ENCODE data around the gene CYP2A6.
"Not testable (repeated sequence)": the region's sequence is repeated elsewhere in the genome, so short reads cannot be mapped to it uniquely, and the experiment has no call there.

CYP2A6 gene

DNA sequence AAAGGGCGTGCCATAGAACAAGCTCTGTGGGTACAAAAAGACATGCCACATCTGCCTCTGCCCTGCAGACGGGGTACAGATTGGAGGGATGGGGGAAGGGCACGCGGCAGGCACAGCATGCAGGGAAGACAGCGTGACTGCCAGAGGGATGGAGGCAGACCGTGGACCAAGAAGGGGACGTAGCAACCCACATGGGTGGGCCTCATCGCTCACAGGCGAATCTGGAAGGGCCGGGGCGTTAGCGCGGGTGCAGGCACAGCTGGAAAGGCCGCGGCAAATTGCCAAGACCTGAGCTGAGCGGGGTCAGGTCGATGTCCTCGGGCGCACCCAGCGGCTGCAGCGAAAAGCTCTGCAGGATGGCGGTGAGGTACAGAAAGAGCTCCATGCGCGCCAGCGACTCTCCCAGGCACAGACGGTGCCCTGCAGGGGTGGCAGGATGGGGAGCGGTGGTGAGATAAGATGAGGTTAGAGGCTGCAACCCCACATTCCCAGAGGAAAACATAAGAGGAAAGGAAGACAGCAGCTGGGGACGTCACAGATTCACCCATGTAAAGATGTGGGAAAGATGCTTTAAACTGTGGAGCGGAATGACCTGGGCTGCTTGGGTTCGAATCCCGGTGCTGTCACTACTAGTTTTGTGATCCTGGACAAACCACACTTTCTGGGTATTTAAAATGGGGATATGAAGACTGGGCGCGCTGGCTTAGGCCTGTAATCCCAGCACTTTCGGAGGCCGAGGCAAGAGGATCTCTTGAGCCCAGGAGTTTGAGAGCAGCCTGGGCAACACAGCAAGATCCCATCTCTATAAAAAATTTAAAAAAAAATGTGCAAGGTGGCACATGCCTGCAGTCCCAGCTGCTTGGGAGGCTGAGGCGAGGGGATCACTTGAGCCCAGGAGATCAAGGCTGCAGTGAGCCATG is 31.5 kb downstream of the CYP2A6 start:
- DNase-seq = peak; percentile 71

DNA sequence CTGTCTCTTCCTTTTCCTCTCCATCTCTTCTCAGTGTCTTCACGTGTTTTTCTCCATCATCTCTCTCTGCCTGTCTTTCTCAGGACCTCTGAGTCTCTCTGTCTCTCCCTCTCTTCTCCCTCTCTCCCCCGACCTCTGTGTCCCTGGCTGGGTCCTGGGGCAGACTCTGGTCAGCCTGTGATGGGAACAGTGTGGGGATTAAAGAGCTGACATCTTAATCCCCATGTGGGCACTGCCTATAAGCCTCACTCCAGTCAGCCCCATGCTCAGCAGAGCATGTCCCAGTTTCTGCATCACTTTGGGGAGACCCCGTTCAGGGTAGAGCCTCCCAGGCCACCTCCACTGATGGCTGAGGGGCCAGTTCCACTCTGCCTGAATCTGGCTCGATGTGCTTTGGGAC is 35.0 kb downstream of the CYP2A6 start:
- DNase-seq = no peak

DNA sequence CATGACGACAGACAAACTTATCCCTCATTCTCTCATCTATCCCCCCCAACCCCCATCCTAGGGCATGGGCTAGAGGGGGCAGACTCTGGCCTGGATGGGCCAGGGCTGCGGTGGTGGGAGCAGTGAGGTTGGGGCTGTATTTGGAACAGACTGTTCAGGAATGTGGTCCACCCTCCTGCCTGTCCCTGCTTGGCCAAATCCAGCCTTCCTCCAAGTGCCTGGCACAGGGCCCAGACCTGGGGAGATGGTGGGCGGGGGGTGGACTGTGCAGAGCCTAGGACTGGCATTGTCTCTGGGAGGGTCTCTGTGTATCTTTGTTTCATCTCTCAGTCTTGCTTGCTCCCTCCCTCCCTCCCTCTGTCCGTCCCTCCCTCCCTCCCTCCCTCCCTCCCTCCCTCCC is 37.1 kb downstream of the CYP2A6 start:
- DNase-seq = no peak

DNA sequence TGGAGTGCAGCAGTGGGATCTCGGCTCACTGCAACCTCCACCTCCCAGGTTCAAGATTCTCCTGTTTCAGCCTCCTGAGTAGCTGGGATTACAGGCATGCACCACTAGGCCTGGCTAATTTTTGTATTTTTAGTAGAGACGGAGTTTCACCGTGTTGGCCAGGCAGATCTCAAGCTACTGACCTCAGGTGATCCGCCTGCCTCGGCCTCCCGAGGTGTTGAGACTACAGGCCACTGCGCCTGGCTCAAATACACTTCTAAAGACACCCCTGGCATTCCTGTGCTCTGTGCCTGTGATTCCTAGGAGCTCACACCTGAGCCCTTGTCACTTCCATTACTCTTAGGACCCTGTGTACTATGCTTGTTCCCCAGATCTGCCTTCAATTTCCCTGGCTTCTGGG is 37.7 kb downstream of the CYP2A6 start:
- not testable (repeated sequence) for DNase-seq

DNA sequence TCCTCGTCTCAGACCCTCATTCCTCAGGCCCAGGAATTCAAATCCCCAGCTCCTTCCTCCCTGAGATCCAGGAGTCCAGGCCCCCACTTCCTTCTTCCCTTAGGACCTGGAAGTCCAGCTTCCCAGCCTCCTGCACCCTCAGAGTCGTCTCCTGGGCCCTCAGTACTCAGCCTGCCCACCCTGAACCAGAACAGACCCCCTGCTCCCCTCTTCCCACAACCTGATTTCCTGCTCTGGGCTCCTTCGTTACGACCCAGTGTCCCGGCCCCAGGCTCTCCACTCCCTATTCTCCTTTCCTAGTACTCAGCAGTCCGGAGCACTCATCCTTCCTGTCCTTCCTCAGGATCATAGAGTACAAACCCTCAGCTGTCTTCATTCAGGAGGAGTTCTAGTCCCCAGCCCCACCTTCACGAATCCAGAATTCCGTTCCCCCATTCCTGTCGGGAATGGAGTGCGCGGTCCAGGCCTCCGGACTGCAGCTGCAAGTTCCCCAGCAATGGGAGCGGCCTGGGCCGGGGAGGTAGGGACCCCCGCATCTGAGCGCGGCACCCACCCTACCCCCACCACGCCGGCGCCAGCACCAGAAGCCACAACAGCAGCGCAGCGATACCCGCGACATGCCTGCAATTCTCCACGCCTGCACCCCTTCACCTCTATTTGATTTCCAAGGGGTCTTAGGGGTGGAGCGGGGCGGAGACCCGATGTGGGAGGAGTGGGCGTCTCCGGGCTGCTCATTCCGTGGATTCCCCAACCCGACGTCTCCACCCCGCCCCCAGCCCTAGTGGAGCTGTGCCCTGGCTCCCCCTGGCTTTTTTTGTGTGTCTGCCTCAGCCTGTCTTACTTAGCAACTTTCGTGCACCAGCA is 38.5 kb downstream of the CYP2A6 start:
- DNase-seq = no peak

DNA sequence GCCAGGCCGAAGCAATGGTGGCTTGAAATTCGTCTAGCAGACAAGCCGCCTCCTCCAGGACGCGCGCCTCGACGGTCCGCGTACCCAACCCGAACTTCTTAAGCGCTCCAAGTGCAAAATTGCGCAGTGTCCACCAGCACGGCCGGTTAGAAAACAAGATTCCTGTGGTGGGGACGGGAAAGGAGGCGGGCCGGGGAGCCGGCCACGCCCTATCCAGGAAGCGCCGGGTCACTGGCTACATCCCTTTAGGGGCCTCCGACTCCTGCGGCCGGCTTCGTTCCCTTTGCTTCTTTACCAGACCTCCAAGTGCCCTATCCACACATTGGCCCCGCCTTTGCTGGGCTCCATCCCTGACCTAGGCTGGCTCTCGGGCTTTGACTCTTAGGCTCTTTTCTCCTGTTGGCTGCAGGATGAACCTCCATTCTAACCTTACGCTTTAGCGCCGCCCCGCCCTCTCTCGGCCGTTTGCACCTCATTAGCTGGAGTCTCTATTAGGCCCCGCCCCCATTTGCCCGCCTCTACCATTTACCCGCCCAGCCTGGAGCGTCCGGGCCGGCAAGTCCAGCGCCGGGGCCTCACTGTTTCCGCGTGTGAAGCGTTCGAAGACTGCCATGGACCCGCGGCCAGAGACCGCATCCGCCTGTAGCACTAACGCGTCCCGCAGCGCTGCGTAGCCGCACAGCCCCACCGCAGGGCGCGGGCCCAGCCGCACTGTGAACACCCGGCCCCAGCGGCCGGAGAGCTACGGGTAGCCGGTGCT is 39.4 kb downstream of the CYP2A6 start:
- peak; percentile 49 for DNase-seq

DNA sequence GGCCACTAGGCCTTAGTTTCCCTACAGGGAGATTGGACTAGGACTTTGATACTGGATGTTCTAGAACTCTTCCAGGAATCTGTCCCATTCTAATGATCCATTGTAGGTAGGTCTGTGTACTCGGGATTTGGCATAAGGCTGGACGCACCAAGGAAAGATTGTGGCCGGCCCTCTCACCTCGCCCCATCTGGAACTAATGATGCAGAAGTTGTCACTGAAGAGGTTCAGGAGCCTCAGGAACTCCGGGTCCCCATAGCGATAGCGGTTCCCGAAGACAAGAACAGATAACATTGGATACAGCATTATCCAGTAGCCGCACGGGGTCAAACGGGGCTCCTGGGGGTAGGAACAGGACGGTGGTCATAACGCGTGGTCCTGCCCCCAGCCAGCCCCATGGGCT is 40.1 kb downstream of the CYP2A6 start:
- DNase-seq = no peak

DNA sequence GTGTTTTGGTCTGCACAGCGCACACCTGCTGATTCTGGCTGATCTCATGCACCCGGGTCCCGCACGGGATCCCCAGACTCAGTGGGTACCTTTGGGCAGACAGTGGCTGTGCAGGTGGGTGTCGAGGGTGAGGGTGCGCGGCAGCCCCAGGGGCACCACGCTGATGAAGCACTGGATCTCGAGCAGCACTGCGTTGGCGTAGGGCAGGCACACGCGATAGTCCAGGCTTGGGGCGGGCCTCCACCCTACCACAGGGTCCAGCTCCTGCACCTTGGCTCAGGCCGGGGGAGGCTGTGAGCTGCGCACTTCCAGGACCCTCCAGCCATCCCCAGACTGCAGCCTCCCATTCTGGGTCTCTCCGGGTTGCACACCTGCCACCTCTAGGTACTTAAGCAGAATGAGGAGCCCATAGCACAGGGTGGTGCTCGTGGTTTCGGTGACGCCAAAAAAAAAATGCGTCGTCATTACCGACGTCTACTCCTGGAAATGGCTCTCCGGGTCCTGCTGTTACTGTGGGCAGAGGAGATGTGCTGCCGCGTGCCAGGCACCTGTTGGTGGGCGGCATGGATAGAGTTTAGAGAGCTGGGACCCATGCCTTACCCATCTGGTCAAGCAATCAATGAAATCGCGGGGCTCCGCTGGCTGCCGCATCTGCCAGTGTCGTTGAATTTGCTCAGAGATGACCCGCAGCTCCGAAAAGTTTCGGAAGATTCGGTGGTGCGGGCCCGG is 40.7 kb downstream of the CYP2A6 start:
- no peak for DNase-seq

DNA sequence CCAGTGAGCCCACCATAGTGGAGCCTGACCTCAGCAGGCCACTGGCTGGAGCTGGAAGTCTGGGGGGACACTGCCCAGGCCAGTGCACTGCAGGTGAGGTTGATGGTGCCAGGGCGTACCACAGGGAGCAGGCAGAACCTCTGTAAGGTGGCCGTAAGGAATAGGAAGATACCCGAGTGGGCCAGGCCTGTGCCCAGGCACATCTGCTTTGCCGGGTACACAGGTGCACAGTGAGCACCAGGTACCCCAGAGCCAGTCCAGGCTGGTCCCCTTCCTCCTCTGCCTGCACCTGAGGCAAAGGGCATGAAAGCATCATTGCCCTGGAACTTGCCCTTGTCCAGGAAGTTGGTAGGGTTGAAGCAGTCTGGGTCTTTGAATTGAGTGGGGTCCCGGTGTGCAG is 41.8 kb downstream of the CYP2A6 start:
- DNase-seq = no peak

DNA sequence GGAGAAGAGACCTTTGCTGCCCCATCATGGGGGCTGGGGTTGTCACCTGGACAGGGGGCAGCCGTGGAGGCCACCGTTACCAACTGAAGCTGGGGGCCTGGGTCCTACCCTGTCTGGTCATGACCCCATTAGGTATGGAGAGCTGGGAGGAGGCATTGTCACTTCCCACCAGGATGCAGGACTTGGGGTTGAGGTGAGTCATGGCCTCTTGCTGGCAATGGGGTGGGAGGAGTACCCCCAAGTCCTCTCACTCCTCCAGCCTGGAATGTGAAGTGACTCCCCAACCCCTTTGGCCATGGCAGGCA is 42.3 kb downstream of the CYP2A6 start:
- no peak for DNase-seq

DNA sequence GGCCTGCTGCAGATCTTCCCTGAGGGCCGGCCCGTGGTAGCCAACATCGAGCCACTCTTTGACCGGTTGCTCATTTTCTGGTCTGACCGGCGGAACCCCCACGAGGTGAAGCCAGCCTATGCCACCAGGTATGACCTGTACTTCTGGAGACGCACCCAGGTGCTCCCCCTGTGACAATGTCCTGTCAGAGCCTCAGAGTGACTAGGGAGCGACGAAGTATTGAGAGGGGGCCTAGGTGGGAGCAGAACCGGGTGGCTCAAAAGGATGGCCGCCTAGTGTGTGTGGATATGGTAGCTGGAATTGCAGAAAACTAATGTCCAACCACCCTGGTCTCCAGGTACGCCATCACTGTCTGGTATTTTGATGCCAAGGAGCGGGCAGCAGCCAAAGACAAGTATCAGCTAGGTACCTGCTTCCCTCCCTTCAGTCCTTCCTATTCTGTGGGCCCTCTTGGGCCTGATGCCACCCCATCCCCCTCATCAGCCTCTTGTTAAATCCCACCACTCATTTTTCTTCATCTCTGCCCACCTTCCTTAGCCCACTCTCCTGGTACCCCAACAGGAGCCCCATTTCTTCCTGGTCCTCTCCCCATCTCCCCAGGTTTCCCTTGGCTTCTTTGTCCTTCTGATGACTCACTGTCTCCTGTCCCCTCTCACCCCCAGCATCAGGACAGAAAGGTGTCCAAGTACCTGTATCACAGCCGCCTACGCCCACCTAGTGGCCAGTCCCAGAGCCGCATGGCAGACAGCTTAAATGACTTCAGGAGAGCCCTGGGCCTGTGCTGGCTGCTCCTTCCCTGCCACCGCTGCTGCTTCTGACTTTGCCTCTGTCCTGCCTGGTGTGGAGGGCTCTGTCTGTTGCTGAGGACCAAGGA is 42.9 kb downstream of the CYP2A6 start:
- DNase-seq = no peak

DNA sequence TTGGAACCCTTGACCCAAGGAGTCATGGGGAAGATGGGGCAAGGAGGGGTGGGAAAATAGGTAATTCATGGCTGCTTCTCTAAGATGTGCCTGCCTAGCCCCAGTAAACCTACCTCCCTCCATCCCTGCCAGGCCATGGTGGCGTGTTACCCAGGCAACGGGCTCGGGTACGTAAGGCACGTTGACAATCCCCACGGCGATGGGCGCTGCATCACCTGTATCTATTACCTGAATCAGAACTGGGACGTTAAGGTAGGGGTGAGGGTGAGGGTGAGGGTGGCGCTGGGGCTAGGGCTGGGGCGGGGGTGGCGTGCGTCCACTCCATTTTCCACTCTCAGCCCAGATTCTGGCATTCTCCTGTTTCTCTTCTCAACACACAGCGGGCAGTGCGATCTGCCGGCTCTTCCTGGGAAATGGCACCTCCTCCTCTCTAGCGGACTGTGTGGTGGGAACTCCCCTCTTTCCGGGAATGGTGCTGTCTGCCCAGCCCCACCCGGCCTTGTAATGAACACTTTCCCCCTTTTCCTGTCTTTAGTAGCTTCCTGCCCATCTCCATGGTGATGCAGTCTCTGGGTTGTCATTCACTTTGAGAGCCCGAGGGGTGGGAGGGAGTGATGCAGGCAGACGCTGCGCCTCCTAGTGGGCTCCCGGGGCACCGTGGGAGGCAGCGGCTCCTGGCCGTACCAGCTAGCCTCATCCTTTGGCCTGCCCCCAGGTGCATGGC is 43.7 kb downstream of the CYP2A6 start:
- DNase-seq = peak; percentile 65

DNA sequence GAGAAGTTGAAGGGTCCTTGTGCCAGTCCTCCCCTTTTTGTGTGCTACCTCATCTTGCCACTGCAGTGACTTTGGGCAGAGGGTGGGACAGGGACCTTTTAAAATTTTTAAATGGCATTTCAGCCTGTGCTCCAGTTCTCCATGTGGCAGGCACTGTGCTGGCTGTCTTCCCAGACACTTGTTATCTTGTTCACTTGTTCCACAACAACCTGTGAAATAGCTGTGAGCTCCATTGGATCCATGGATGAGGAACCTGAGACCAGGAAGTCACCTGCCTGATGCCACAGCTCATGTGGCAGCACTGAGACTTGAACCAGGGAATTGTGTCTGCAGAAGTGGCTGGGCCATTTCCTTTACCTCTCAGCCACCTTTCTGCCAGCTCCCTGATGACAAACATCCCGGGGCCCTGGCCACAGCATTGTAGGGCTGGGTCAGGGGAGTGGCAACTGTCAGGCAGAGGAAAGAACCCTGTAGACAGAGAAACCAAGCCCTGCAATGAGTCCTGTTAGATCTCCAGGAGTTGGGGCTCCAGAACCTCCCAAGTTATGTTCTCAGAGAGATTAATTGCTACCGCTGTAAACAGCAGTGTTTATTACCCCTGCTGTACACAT is 44.9 kb downstream of the CYP2A6 start:
- DNase-seq = peak; percentile 56

DNA sequence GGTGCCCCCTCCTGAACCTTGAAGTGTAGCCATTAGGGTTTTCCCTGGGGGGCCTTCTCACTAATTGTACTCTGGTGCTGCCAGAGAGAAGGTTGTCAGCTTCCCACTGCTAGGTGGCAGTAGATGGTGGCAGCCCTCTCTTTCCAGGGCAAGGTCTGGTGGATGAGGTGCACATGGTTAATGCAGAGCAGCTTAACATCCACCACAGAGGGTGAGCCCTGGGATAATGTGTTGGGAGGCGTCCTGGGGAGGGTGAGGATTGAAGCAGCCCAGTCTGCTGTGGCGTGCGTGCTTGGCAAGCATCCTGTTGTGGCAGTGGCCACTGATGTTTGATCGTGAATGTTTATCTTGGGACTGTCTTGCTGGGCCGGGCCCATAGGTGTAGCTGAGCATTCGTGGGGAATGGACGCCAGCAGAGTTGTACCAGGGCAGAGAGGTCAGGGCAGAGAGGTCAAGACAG is 45.4 kb downstream of the CYP2A6 start:
- DNase-seq = no peak

DNA sequence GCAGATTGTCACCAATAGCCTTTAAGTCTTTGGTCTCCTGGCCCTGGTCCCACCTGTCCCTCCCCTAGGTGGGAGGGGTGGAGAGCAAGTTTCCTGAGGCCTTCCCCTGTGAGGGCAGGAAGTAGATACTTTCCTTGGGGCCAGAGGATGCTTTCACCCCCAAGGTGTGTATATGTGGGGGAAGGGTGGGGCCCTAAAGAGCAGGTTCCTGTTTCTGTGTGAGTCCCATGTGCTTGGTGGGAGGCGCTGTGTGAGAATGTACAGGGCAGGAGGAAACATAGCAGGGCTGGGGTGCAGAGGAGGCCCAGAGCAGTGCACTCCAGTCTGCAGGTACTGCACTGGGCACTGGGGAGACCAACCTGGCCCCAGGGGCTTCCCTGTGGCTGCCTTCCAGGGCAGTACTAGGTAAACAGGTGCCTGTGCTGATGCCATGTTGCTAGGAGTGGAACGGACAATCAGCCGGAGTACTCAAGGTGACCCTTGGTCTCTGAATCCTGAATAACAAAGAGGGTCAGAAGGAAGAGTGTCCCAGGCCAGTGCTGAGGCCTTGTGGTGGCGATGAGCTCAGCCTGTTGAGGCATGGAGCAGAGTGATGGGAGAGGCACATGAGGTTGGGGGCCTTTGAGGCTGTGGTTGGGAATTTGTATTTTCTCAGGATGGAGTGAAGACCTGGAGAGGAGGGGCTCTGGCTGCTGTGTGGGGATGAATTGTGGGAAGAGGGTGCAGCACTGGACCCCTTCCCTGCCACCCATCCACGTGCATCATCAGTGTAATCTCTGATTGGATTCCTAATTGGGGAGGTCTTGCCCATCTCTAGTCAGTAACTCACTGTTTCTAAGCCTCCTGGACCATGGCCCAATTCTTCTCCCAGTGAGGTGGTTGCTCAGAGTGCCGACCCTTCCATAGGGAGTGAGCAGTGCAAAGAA is 46.1 kb downstream of the CYP2A6 start:
- DNase-seq = peak; percentile 68

DNA sequence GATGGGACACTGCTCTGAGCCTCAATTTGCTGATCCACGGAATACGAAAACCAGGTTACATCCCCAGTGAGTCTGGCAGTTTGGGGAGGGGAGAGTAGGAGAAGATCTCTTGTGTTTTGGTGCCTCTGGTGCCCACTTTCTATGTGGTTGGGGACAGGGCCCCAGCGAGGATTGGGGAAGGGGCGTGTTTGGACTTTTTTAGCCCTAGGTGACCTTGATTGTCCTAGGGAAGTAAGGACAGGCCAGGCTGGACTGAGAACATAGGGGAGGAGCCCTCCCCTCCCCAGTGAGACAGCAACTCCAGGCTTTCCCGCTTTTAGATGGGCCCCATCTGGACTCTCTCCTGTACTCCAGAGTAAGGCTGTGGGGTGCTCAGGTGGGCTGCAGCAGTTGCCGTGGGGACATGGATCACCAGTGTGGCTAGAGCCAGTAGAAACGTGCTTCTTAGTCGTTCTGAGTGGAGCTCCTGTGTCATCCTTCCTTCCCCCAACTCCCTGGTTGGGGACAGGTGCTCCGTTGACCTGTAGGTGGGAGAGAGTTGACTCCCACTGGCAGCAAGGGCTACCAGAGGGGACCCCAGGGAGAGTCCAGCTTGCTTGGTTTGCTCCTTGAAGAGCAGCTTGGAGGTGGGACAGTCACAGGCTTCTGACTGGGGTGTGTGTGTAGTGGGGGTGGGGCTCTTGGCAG is 46.9 kb downstream of the CYP2A6 start:
- no peak for DNase-seq

DNA sequence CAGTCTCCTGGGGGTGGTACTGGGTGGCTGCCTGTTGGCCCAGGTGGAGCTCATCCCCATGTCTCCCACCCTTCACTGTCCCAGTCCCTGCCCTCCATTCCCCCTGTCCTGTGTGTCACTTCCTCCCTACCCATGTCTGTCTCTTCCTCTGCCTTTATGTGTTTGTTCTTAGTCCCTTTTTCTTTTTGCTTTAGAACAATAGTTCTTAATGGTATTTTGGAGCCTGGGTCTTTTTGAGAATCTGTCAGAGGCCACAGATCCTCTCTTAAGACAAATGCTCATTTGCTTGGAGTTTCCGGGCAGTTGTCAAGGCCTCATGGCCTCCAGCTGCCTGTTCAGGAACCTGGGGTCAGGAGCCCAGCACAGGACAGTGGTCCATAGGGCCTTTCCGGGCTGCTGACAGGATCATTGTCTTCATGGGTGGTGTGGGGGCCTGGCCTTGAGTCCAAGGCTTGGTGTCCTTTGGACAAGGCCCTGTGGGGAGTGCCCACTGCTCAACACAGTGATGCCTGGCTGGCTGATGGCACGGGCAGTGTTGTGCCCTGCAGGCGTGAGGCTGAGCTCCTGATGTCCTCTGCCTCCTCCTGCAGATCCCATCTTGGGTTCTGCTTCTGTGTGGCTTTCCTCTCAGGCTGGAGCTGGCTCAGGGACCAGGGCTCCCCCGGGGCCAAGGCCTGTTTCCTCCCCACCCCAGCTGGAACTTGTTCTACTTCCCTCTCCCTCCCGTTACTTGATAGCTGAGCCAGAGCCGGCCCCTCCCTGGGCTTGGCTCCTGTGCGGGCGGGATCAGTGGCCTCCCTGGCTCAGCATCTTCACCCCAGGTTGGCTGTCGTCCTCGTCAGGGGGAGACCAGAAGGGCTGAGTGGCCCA is 47.7 kb downstream of the CYP2A6 start:
- no peak for DNase-seq

All from activated effector memory CD4-positive, alpha-beta T cell treated with Interleukin-2 at 50 U/mL for 16 hours (primary cell).